K562 (cell line): ENCODE measurements around the gene VPS11. TPM values are rescaled to one million over a fixed set of nuclear protein-coding genes. Genes with fewer than 3 reads are reported as not detected.

Experiments
- ATAC-seq: fragments of 200-7000 bp; cut with Tn5 transposase; 3 replicates; pipeline ENCODE4 v1.9.1; 2020; ENCODE audit warnings: moderate library complexity
- Bru-seq: library from RNA; stranded (reverse); fragments of 400-500 nt; gene quantifications from one replicate; lab custom pipeline; 2021; lab: Mats Ljungman, UMichigan
- BruChase-seq, 2 experiments: library from RNA; stranded (reverse); fragments of 400-500 nt; gene quantifications; one replicate each; lab custom pipeline; 2021; lab: Mats Ljungman, UMichigan
- BruUV-seq: library from RNA; stranded (reverse); fragments of 400-500 nt; replicated peaks from 2 replicates; lab custom pipeline; 2021; lab: Mats Ljungman, UMichigan
- CTCF ChIA-PET: fragments of 300-600 bp; formaldehyde crosslinking; extraction: SDS; loops from one replicate; lab custom pipeline; 2021; ENCODE audit warnings: low intra/inter-chr PET ratio; lab: Yijun Ruan, JAX
- POLR2A ChIA-PET: fragments of 300-600, 350-650 bp; sonication (Branson Sonifier 250); formaldehyde crosslinking; extraction: SDS; loops from one replicate; lab custom pipeline; 2021; ENCODE audit warnings: antibody characterized with exemption, inconsistent platforms; lab: Yijun Ruan, JAX
- DNase-seq, 4 experiments: peaks; one replicate each; pipeline versions ENCODE4 v3.0.0 to v3.0.0-alpha.2; 2011 to 2018; ENCODE audit warnings: low spot score in 3 of 4, mixed read lengths in 3 of 4; ENCODE audit errors: extremely low read depth in 1 of 4
- FAIRE-seq: peaks from 2 replicates; lab custom pipeline; 2011; peaks lifted over from hg19 to GRCh38; lab: Jason Lieb, UNC
- H2AFZ ChIP-seq: 2 replicates; pipeline ENCODE4 v1.6.0; 2011; ENCODE audit warnings: low read depth, low read length, control low read depth, inconsistent platforms
- H3K27ac ChIP-seq: fragments of 200-600 bp; 3 replicates; pipeline ENCODE4 v1.8.0; 2011; ENCODE audit warnings: low read depth, mild to moderate bottlenecking, control low read depth, inconsistent platforms, low read length, moderate library complexity, mixed read lengths; ENCODE audit errors: extremely low read depth
- H3K27me3 ChIP-seq, 2 experiments: fragments of 300-600 bp in 1 of 2; 2 replicates in 1 of 2; 3 replicates in 1 of 2; pipeline versions ENCODE4 v1.6.0 to v1.8.0; 2011; ENCODE audit warnings: inconsistent platforms in 2 of 2, low read length in 2 of 2, mild to moderate bottlenecking in 1 of 2, mixed read lengths in 1 of 2, moderate library complexity in 1 of 2; ENCODE audit not compliant: control insufficient read depth in 2 of 2, insufficient read depth in 2 of 2
- H3K36me3 ChIP-seq: fragments of 300-600 bp; 3 replicates; pipeline ENCODE4 v1.8.0; 2011; ENCODE audit warnings: mild to moderate bottlenecking, low read length, inconsistent platforms; ENCODE audit not compliant: control insufficient read depth, insufficient read depth
- H3K4me1 ChIP-seq, 2 experiments: fragments of 200-600 bp in 1 of 2; replicated peaks in 1 of 2; 2 replicates in 1 of 2; 3 replicates in 1 of 2; pipeline versions ENCODE4 v1.5.1 to v1.8.0; 2011; ENCODE audit warnings: inconsistent platforms in 2 of 2, low read length in 2 of 2, mild to moderate bottlenecking in 1 of 2, mixed read lengths in 1 of 2, moderate library complexity in 1 of 2; ENCODE audit not compliant: control insufficient read depth in 2 of 2, insufficient read depth in 2 of 2
- H3K4me2 ChIP-seq: 2 replicates; pipeline ENCODE4 v1.6.1; 2011; ENCODE audit warnings: low read length, control low read depth, inconsistent platforms, mixed read lengths; ENCODE audit not compliant: insufficient read depth
- H3K4me3 ChIP-seq: fragments of 200-600 bp; sonication (generic), shearing (Covaris generic); 2 replicates; pipeline ENCODE4 v1.5.1; 2016; ENCODE audit warnings: control low read depth, inconsistent platforms
- H3K79me2 ChIP-seq: fragments of 200-600 bp; 3 replicates; pipeline ENCODE4 v1.8.0; 2011; ENCODE audit warnings: low read length, inconsistent platforms; ENCODE audit not compliant: control insufficient read depth, insufficient read depth
- H3K9ac ChIP-seq, 2 experiments: 2 replicates each; pipeline versions ENCODE4 v1.6.0 to v1.6.1; 2011; ENCODE audit warnings: low read depth in 2 of 2, low read length in 2 of 2, control low read depth in 1 of 2, inconsistent platforms in 1 of 2, mild to moderate bottlenecking in 1 of 2, mixed read lengths in 1 of 2; ENCODE audit not compliant: insufficient read depth in 1 of 2
- H3K9me1 ChIP-seq: one replicate; pipeline ENCODE4 v1.6.0; 2011; ENCODE audit warnings: inconsistent platforms, mild to moderate bottlenecking, low read length, moderate library complexity; ENCODE audit not compliant: control insufficient read depth, insufficient read depth
- H3K9me3 ChIP-seq: replicated peaks from 2 replicates; pipeline ENCODE4 v1.5.1; 2011; ENCODE audit warnings: low read depth, low read length, inconsistent platforms; ENCODE audit not compliant: control insufficient read depth, insufficient read depth
- H4K20me1 ChIP-seq: replicated peaks from 2 replicates; pipeline ENCODE4 v1.6.1; 2011; ENCODE audit warnings: low read length, inconsistent platforms, mixed read lengths; ENCODE audit not compliant: control insufficient read depth, insufficient read depth
- BCOR ChIP-seq: fragments of 450-650 bp; IDR thresholded peaks from 2 replicates; pipeline ENCODE4 v1.6.1; 2016
- CC2D1A ChIP-seq: fragments of 450-650 bp; IDR thresholded peaks from 2 replicates; pipeline ENCODE4 v1.6.1; 2017; ENCODE audit warnings: mild to moderate bottlenecking
- DIDO1 ChIP-seq: fragments of 450-650 bp; IDR thresholded peaks from 2 replicates; pipeline ENCODE4 v1.6.1; 2016; ENCODE audit warnings: low read depth, missing biosample characterization, missing genetic modification characterization
- NFYB ChIP-seq: IDR thresholded peaks from 2 replicates; pipeline ENCODE4 v1.6.1; 2011; ENCODE audit warnings: mild to moderate bottlenecking, moderate library complexity; ENCODE audit not compliant: insufficient read length; ENCODE audit errors: extremely low read depth
- SOX6 ChIP-seq: fragments of 450-650 bp; IDR thresholded peaks from 2 replicates; pipeline ENCODE4 v1.6.1; 2014; ENCODE audit warnings: mild to moderate bottlenecking
- WGBS: fragments of 100-300 bp; shearing (Covaris generic); methylation state at CpG from one replicate; pipeline ENCODE4 v1.1.6; 2016; ENCODE audit warnings: low coverage, mixed read lengths; ENCODE audit not compliant: insufficient coverage; ENCODE audit errors: missing lambda C conversion rate; 5-methylcytosine and 5-hydroxymethylcytosine counted together
- in situ Hi-C: fragments of 300-500 bp; cut with MboI; formaldehyde crosslinking; loops from 4 replicates; pipeline ENCODE4 v1.15.0; 2018; ENCODE audit warnings: inconsistent platforms, mixed read lengths
- intact Hi-C: fragments of 100-400 bp; cut with micrococcal nuclease; formaldehyde crosslinking; loops from 2 replicates; pipeline ENCODE4 v1.14.2; 2022
- long read RNA-seq, 3 experiments: library from polyadenylated mRNA in 2 of 3; library from RNA in 1 of 3; unstranded in 2 of 3; stranded (forward) in 1 of 3; transcript quantifications; one replicate each; pipeline ENCODE4 v2.0.0, GENCODE V29; 2019 to 2022
- polyA minus RNA-seq, 3 experiments: library from RNA; depleted of rRNA, polyadenylated mRNA; stranded (reverse); fragments of >200 nt; gene quantifications; 2 replicates each; pipeline ENCODE4 v1.2.3, GENCODE V29; 2011
- polyA plus RNA-seq, 8 experiments: library from polyadenylated mRNA; depleted of rRNA in 4 of 8; stranded (reverse) in 5 of 8; unstranded in 3 of 8; fragments of >200 nt; fragmentation: Nextera tagmentation in 2 of 8; fragmentation: Illumina TruSeq in 1 of 8; extraction: Ambion mirVana in 2 of 8; extraction: Trizol in 1 of 8; gene quantifications; 2 replicates each; pipeline versions ENCODE4 v1.2.1 to v1.2.3, GENCODE V29; 2011 to 2014; ENCODE audit warnings: inconsistent platforms in 1 of 8, missing spikeins in 1 of 8
- total RNA-seq, 7 experiments: library from RNA; depleted of rRNA in 6 of 7; stranded (reverse); fragments of >200 nt in 6 of 7; fragmentation: Illumina TruSeq in 2 of 7; extraction: Trizol in 2 of 7; gene quantifications; 2 replicates each; pipeline versions ENCODE4 v1.2.1 to v1.2.3, GENCODE V29; 2011 to 2021; ENCODE audit warnings: low replicate concordance in 1 of 7
- TF ChIP-seq, protein P1 (sequence below): fragments of 450-650 bp; IDR thresholded peaks from 2 replicates; pipeline ENCODE4 v1.7.1; 2018; ENCODE audit warnings: mild to moderate bottlenecking, low read depth; ENCODE audit not compliant: partially characterized antibody
- TF ChIP-seq, protein P2 (sequence below): sonication (generic); formaldehyde crosslinking; IDR thresholded peaks from 2 replicates; pipeline ENCODE4 v1.5.0; 2020; ENCODE audit warnings: missing genetic modification reagents
- TF ChIP-seq, protein P3 (sequence below): sonication (generic); formaldehyde crosslinking; IDR thresholded peaks from 2 replicates; pipeline ENCODE4 v1.8.0; 2022; ENCODE audit warnings: mild to moderate bottlenecking, missing genetic modification reagents, borderline replicate concordance

Gene VPS11
- total RNA-seq (2011; cell fraction: chromatin; rRNA removed; ENCODE audit: low replicate concordance): 48.5 and 85.1 TPM in 2 replicates
- total RNA-seq (2011; cell fraction: nucleolus; rRNA removed): 45.9 and 54.7 TPM in 2 replicates
- 43.9 and 49.8 TPM in 2 replicates for total RNA-seq (2011; cell fraction: nucleoplasm; rRNA removed)
- total RNA-seq (2014; rRNA removed) (31.2 and 38.7 TPM in 2 replicates), total RNA-seq (2014; rRNA removed; fragmentation: Illumina TruSeq; extraction: Trizol) (20.4 and 23.0 TPM in 2 replicates), total RNA-seq (2015; rRNA removed; fragmentation: Illumina TruSeq; extraction: Trizol) (31.3 and 33.5 TPM in 2 replicates), total RNA-seq (2021) (25.5 and 28.6 TPM in 2 replicates), polyA plus RNA-seq (2011; rRNA removed) (14.1 and 16.7 TPM in 2 replicates), polyA plus RNA-seq (2014; fragmentation: Illumina TruSeq; extraction: Trizol) (31.1 and 35.5 TPM in 2 replicates), polyA plus RNA-seq (2014; fragmentation: Nextera tagmentation; extraction: Ambion mirVana) (10 to 100 TPM; 19.7 to 31.6 TPM), polyA plus RNA-seq (2014; rRNA removed) (24.9 and 27.5 TPM in 2 replicates), polyA minus RNA-seq (2011; rRNA and poly(A)+ RNA removed) (20.5 and 26.5 TPM in 2 replicates), Bru-seq, nascent RNA (percentile 73 among the genes with signal in this experiment), BruChase-seq, experiment 1, labeled RNA remaining after a 2-hour chase (percentile 79 among the genes with signal in this experiment), BruChase-seq, experiment 2, labeled RNA remaining after a 6-hour chase (percentile 81 among the genes with signal in this experiment)
- polyA plus RNA-seq (2011; cell fraction: cytosol; rRNA removed): 19.3 and 19.7 TPM in 2 replicates
- 37.0 and 59.4 TPM in 2 replicates for polyA plus RNA-seq (2011; cell fraction: nucleus; rRNA removed)
- 30.8 and 37.2 TPM in 2 replicates for polyA plus RNA-seq (2012)
- 17.9 and 24.6 TPM in 2 replicates for polyA minus RNA-seq (2011; cell fraction: cytosol; rRNA and poly(A)+ RNA removed)
- polyA minus RNA-seq (2011; cell fraction: nucleus; rRNA and poly(A)+ RNA removed): 16.6 and 18.9 TPM in 2 replicates
- long read RNA-seq, experiment 1, transcript VPS11-208 (16 exons, 3,313 nt): major isoform, 48 of 140 reads
- long read RNA-seq, experiment 1, partial matches to known transcripts: 77 of 140 reads
- long read RNA-seq, experiment 1, other reads (novel, unspliced or antisense): 15 of 140 reads
- long read RNA-seq, experiment 2, transcript VPS11-208 (16 exons, 3,313 nt): major isoform, 9 of 32 reads
- long read RNA-seq, experiment 2, partial matches to known transcripts: 12 of 32 reads
- long read RNA-seq, experiment 2, other reads (novel, unspliced or antisense): 11 of 32 reads
- long read RNA-seq, experiment 3, transcript VPS11-208 (16 exons, 3,313 nt): major isoform, 9 of 15 reads
- long read RNA-seq, experiment 3, partial matches to known transcripts: 1 of 15 reads
- long read RNA-seq, experiment 3, other reads (novel, unspliced or antisense): 5 of 15 reads

DNA sequence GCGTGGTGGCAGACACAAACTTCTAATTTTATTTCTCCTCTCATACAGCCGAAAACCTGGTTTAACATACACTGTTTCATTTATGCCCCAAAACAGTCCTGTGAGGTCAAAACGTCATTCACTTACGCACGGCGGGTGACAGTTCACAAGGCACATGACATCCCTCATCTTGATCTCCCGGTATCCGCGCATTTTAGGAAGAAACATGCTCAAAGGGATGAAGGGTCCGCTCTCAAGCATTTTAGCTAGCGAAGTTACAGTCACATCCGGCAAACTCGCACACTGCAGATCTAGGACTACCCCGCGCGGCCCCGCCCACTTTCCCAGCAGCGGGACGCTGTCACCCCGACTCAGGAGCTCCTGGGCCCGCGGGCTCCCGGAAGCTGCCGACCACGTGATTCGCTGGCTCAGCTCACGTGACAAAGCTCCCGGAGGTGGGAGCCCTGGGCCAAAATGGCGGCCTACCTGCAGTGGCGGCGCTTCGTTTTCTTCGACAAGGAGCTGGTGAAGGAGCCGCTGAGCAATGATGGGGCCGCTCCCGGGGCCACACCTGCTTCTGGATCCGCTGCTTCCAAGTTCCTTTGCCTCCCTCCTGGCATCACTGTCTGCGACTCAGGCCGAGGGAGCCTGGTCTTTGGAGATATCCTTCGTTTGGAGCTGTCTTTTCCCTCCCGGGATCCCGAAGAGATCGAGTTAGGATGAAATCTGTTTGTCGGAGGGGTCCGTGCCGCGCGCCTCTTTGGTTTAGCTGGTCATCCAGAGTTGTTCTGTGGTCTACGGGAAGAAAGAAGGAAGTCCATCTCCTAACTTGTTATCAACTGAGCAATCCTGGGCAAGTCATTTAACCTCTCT, at the start of gene VPS11:
Gene VPS11, plus strand, starts transcription at position 448 of the 852 bp plus-strand sequence. Its CDS starts 6 bp downstream, at position 454.
- FAIRE-seq: peak; percentile 90
- TF ChIP-seq, protein P1, sequence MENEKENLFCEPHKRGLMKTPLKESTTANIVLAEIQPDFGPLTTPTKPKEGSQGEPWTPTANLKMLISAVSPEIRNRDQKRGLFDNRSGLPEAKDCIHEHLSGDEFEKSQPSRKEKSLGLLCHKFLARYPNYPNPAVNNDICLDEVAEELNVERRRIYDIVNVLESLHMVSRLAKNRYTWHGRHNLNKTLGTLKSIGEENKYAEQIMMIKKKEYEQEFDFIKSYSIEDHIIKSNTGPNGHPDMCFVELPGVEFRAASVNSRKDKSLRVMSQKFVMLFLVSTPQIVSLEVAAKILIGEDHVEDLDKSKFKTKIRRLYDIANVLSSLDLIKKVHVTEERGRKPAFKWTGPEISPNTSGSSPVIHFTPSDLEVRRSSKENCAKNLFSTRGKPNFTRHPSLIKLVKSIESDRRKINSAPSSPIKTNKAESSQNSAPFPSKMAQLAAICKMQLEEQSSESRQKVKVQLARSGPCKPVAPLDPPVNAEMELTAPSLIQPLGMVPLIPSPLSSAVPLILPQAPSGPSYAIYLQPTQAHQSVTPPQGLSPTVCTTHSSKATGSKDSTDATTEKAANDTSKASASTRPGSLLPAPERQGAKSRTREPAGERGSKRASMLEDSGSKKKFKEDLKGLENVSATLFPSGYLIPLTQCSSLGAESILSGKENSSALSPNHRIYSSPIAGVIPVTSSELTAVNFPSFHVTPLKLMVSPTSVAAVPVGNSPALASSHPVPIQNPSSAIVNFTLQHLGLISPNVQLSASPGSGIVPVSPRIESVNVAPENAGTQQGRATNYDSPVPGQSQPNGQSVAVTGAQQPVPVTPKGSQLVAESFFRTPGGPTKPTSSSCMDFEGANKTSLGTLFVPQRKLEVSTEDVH: peak; percentile 17
- TF ChIP-seq, protein P2, sequence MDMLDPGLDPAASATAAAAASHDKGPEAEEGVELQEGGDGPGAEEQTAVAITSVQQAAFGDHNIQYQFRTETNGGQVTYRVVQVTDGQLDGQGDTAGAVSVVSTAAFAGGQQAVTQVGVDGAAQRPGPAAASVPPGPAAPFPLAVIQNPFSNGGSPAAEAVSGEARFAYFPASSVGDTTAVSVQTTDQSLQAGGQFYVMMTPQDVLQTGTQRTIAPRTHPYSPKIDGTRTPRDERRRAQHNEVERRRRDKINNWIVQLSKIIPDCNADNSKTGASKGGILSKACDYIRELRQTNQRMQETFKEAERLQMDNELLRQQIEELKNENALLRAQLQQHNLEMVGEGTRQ (CRISPR knock-in tag): peak; percentile 99
- TF ChIP-seq, protein P3, sequence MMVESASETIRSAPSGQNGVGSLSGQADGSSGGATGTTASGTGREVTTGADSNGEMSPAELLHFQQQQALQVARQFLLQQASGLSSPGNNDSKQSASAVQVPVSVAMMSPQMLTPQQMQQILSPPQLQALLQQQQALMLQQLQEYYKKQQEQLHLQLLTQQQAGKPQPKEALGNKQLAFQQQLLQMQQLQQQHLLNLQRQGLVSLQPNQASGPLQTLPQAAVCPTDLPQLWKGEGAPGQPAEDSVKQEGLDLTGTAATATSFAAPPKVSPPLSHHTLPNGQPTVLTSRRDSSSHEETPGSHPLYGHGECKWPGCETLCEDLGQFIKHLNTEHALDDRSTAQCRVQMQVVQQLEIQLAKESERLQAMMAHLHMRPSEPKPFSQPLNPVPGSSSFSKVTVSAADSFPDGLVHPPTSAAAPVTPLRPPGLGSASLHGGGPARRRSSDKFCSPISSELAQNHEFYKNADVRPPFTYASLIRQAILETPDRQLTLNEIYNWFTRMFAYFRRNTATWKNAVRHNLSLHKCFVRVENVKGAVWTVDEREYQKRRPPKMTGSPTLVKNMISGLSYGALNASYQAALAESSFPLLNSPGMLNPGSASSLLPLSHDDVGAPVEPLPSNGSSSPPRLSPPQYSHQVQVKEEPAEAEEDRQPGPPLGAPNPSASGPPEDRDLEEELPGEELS (CRISPR knock-in tag): 0 out of 2 replicates have a peak, but pooled peaks have one; percentile 43
- TF ChIP-seq NFYB: peak; percentile 73
- TF ChIP-seq CC2D1A: no peak
- peak; percentile 41 for TF ChIP-seq SOX6
- no peak for TF ChIP-seq BCOR
- peak; percentile 49; the same call in 1 of the 2 replicates for TF ChIP-seq DIDO1

More for the DNA sequence above, at the start of gene VPS11:
- DNase-seq (peak; percentile 93 to 99 (median 96)), ATAC-seq (peak; percentile 94)
- in situ Hi-C loops (no loop called here), intact Hi-C loops (loop anchor here (1.0 to 2.0 kb wide), 2 partner anchors 17 to 28 kb away; partner anchors contain the start of gene HMBS)
- H3K4me2 ChIP-seq: peak within 1 kb of the TSS; percentile 86
- H3K4me1 ChIP-seq: peaks cover 15 to 21% of the 10 kb centered on the region in 2 experiments; a peak in 4 of 5 replicates
- H3K27ac ChIP-seq: peak within 1 kb of the TSS; percentile 71
- TSS peak; percentile 82 for BruUV-seq
- WGBS: under 1% methylated on average over 45 of the region's 49 CpGs
- no peaks in the 10 kb centered on the region for H3K9me1 ChIP-seq
- no peaks in the 10 kb centered on the region for H3K27me3 ChIP-seq
- no peaks in the 10 kb centered on the region for H3K9me3 ChIP-seq
- H2AFZ ChIP-seq: peak within 1 kb of the TSS; percentile 79
- H3K79me2 ChIP-seq: peaks cover 46% of the 10 kb centered on the region
- CTCF ChIA-PET: no interaction called here
- H3K36me3 ChIP-seq: peaks cover 39% of the 10 kb centered on the region
- no peaks in the 10 kb centered on the region for H4K20me1 ChIP-seq
- peak within 1 kb of the TSS; percentile 75 to 95 for H3K9ac ChIP-seq
- peak within 1 kb of the TSS; percentile 57 for H3K4me3 ChIP-seq
- POLR2A ChIA-PET: interaction anchor here (0.6 to 4.0 kb wide), 15 partner anchors 9 to 253 kb away, joined by 3 to 68 read pairs (median 4); partner anchors contain the start of genes HMBS and HYOU1
